Measurements from ENCODE around the gene GADD45G.

Gene GADD45G

DNA sequence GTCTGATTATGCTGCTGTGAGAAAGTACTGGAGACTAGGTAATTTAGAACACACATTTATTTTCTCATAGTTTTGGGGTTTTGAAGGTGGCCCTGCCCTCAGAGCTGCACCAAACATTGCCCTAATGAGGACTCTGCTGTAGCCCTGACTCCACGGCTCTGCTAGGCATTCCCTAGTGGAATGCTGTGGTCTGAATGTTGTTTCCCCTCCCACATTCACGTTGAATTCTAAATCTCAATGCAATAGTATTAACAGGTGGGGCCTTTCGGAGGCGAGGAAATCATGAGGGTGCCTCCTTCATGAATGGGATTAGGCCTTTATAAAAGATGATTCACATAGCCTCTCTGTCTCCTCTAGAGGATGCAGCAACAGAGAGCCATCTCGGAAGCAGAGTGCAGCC is 25.7 kb downstream of the GADD45G start:
- DNase-seq (ENCODE audit: low spot score) = no peak

DNA sequence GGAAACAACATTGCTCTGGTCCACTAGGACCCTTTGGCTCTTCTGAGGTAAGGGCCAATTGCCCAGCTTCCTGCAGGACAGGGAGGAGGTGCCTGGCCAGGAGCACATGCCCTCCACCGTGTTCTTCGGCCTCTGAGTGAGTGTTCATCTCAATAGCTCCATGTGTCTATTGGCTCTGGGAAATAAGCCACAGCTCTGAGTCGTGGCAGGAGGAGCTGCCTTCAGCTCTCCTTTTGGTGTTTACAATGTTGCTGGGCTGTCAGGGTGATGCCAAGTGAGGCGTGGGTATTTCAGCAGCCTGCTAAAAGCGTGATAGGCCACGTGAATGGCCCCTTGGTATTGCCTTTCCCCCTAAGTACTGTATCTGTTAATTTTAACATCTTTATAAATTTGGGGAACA is 26.6 kb downstream of the GADD45G start:
- no peak for DNase-seq (ENCODE audit: low spot score)

- DNase-seq (ENCODE audit: low spot score) = no peak
These were observed 27.5 kb downstream of the GADD45G start for GRCh38 chr9:89632192-89632733.

GRCh38 chr9:89632736-89633135 is 27.9 kb downstream of the GADD45G start:
- DNase-seq (ENCODE audit: low spot score) = no peak

- no peak for DNase-seq (ENCODE audit: low spot score)
These were observed 28.6 kb downstream of the GADD45G start for GRCh38 chr9:89633404-89633803.

DNA sequence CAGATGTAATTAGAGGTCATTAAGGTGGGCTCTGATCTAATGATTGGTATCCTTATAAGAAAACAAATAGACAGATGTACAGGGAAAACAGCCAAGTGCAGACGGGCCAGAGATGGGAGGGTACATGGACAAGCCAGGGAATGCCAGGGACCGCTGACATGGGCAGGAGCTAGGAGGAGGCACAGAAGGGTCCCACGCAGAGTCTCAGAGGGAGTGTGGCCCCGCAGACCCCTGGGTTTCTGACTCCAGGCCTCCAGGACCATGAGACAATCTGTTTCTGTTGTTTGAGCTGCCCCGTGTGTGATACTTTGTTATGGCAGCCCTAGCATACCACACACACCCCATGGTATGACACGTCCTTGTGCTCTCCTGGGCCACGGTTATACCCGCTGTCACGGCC is 29.1 kb downstream of the GADD45G start:
- DNase-seq (ENCODE audit: low spot score) = no peak

DNA sequence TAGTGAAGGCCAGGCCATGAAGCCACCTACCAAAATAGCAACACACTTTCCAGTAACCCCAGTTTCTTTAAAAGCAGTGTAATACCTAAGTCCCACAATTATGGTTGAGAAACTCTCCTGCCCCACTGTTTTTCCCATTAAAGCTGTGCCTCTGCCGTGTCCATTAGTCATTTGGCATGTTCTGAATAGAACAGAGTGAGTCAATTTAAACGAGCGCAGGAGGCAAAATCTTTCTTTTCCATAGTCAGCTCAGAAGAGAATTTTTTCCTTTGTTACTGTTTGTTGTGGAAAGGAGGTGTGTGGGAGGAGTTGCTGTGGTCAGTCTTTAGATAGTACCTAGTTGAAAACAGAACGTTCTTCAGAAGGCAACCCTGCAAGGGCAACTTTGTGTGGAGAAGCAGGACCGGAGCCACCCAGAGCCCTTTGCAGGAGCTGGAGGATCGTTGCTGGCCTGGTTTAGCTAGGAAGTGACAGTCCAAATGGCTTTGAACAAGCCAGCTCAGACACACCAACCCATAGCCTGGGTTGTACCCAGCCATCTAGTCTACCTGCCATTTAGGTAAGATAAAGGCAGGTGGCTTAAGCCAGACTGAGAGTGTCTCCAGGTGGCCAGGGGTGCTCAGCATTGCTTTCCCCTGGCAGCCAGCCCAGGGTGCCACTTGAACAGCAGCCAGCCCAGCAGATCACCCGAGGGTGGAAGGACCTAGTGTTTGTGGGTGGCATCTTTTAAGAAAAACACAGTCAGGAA is 30.4 kb downstream of the GADD45G start:
- no peak for DNase-seq (ENCODE audit: low spot score)

GRCh38 chr9:89635816-89636215 is 31.0 kb downstream of the GADD45G start:
- no peak for DNase-seq (ENCODE audit: low spot score)

DNA sequence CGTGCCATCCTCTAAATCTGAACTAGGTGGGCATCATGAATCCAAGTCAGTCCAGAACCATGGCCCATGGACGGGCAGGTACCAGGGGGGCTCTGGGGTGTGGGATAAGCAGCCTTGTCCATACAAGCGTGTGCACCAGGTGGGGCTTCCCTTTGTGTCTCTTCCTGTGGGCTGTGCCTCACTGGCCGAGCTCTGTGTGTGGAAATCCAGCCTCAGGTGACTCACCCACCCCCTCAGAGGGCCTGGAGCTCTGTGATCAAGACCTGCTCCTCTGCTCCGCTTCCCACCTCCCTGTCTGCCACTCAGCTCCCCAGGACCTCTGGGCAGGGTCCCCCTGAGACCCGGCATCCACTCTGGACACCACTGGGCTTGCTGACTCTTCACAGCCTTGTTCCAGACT is 33.0 kb downstream of the GADD45G start:
- DNase-seq (ENCODE audit: low spot score) = no peak

GRCh38 chr9:89638359-89638758 is 33.5 kb downstream of the GADD45G start:
- DNase-seq (ENCODE audit: low spot score) = no peak

GRCh38 chr9:89638893-89639292 is 34.1 kb downstream of the GADD45G start:
- DNase-seq (ENCODE audit: low spot score) = no peak

- DNase-seq (ENCODE audit: low spot score) = peak; percentile 45
These were observed 34.6 kb downstream of the GADD45G start for GRCh38 chr9:89639367-89639795.

- no peak for DNase-seq (ENCODE audit: low spot score)
These were observed 35.1 kb downstream of the GADD45G start for GRCh38 chr9:89639961-89640360.

DNA sequence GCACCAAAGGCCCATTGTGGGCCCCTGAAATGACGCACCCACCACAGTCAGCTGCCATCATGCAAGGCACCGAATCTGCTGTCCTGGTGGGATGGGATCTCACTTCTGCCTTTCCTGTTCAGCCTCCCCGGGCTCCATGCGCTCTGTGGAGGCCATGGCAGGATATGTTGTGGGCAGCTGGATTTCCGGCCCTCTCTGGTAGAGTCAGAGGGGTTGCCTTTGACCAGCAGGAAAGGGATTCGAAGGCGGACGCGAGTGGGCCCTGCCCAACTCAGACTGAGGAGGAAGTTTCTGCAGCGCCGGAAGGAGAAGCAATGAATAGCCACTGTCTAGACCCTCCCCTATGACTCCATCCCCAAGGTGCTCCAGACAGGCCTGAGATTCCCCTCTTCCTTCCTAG is 35.5 kb downstream of the GADD45G start:
- DNase-seq (ENCODE audit: low spot score) = no peak

GRCh38 chr9:89640801-89641200 is 36.0 kb downstream of the GADD45G start:
- no peak for DNase-seq (ENCODE audit: low spot score)

- no peak for DNase-seq (ENCODE audit: low spot score)
These were observed 37.2 kb downstream of the GADD45G start for GRCh38 chr9:89641980-89642379.

GRCh38 chr9:89642789-89643188 is 38.0 kb downstream of the GADD45G start:
- no peak for DNase-seq (ENCODE audit: low spot score)

DNA sequence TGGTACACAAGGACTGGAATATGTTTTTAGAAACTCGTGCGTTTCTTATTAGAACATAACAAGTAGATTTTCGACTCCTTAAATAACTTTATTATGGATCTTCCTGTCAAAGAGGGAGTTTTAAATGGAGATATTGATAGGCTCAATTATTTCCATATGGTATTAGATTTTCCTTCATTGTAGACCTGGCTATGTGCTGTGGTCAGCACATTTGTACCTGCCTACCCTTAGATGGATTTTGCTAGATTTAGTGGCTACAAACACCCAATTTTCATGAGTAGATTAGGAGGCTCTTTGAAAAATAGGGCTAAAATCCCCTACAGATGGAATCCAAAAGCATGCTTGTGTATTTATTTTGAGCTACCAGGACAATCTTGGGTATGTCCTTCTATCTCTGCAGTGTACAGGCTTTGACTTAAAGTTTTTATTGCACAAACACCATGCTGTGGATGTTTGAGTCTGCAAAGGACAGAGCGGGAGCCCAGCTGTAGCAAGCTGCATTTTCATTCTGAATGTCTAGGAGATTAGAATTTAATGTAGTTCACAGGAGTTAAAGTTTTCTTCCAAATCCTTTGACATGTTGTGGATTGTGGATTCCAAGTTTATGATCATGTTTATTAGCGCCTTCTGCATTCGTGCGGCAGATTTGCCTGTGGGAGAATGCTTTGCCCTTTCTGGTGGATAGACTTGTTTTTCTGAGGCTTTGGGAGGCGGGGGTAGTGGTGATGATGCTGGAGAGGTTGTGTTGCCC is 41.6 kb downstream of the GADD45G start:
- no peak for DNase-seq (ENCODE audit: low spot score)

DNA sequence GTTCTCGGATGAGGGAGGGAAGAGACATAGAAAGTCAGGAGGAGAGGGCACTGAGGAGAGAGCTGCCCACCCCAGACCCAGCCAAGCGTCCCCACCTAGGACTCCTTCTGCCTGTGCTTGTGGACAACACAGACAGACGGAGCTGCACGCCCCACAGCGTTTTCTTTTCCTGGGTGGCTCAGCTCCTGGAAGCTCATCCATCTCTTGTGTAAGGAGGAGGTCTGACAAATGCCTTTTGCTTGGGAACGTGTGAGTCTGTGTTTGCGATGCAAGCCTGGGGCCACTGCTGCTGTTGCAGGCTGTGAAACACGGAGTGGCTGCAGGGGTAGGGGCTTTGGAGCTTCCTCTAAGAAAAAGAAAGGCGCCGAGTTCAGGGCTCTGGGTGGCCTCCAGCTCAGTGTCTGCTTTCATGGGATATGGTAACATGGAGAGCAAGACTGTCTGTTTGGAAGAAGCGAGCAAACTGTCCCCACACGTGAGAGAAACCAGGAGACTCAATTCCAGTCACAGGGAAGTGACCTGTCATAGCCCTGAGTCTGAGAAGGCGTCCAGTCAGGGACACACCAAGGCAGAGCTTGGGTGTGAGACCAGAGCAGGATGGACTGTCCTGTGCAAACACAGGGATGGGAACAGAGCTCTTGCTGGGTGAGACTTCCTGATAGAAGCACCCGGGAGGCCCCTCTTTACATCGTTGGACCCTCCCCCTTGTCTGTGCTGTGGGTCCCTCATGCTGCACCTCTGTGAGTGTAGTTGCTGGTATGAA is 42.7 kb downstream of the GADD45G start:
- no peak for DNase-seq (ENCODE audit: low spot score)

- no peak for DNase-seq (ENCODE audit: low spot score)
These were observed 43.6 kb downstream of the GADD45G start for GRCh38 chr9:89648247-89649000.

- no peak for DNase-seq (ENCODE audit: low spot score)
These were observed 44.4 kb downstream of the GADD45G start for GRCh38 chr9:89649039-89649691.
